GM15510 (cell line): ENCODE data around the gene GIN1.

Experiments
- POLR2A ChIP-seq: IDR thresholded peaks from 3 replicates; pipeline ENCODE4 v1.6.1; 2011; ENCODE audit warnings: borderline replicate concordance; ENCODE audit not compliant: insufficient read length; ENCODE audit errors: extremely low read depth

Gene GIN1

GRCh38 chr5:103119765-103120606, at the start of gene GIN1, which contains the start of gene PPIP5K2:
Gene GIN1, minus strand, starts transcription at chr5:103120138. Its CDS starts 11,431 bp downstream, at chr5:103108707.
Gene PPIP5K2, plus strand, starts transcription at chr5:103120301. Its CDS starts 9,289 bp downstream, at chr5:103129590.
- peak; percentile 77 for TF ChIP-seq POLR2A

GRCh38 chr5:103166706-103167105, 46.8 kb upstream of the GIN1 start:
- TF ChIP-seq POLR2A = no peak

- no peak for TF ChIP-seq POLR2A
Observed at GRCh38 chr5:103151156-103151555, 31.2 kb upstream of the GIN1 start.

GRCh38 chr5:103148213-103148612, 28.3 kb upstream of the GIN1 start:
- no peak for TF ChIP-seq POLR2A

- TF ChIP-seq POLR2A = no peak
Observed at GRCh38 chr5:103145196-103145595, 25.3 kb upstream of the GIN1 start.

- TF ChIP-seq POLR2A = no peak
Observed at GRCh38 chr5:103139264-103139865, 19.4 kb upstream of the GIN1 start.

GRCh38 chr5:103138202-103138690, 18.3 kb upstream of the GIN1 start:
- TF ChIP-seq POLR2A = no peak

- TF ChIP-seq POLR2A = no peak
Observed at GRCh38 chr5:103135461-103135860, 15.5 kb upstream of the GIN1 start.

- no peak for TF ChIP-seq POLR2A
Observed at GRCh38 chr5:103133231-103133630, 13.3 kb upstream of the GIN1 start.

- TF ChIP-seq POLR2A = no peak
Observed at GRCh38 chr5:103132684-103133083, 12.7 kb upstream of the GIN1 start.

- no peak for TF ChIP-seq POLR2A
Observed at GRCh38 chr5:103128202-103128601, 8.3 kb upstream of the GIN1 start.

GRCh38 chr5:103127292-103127817, 7.4 kb upstream of the GIN1 start:
- TF ChIP-seq POLR2A = no peak

GRCh38 chr5:103126557-103126956, 6.6 kb upstream of the GIN1 start:
- TF ChIP-seq POLR2A = no peak

- TF ChIP-seq POLR2A = no peak
Observed at GRCh38 chr5:103122242-103122641, 2.3 kb upstream of the GIN1 start.

GRCh38 chr5:103120607-103121200, 766 bp upstream of the GIN1 start:
- TF ChIP-seq POLR2A = no peak

GRCh38 chr5:103119070-103119764, 721 bp downstream of the GIN1 start:
- no peak for TF ChIP-seq POLR2A
